ENCODE measurements around the gene IGSF21.

- TF ChIP-seq CTCF (IDR thresholded peaks at IDR 0.05; ENCODE audit: insufficient read depth, low read length), result no peak
- TF ChIP-seq POLR2AphosphoS5 (IDR thresholded peaks at IDR 0.05; ENCODE audit: low read depth), result no peak
- TF ChIP-seq REST (IDR thresholded peaks at IDR 0.05; ENCODE audit: insufficient replicate concordance, low read depth), result no peak
- TF ChIP-seq GABPA (IDR thresholded peaks at IDR 0.05; ENCODE audit: low read depth), result no peak
- no peak for TF ChIP-seq SPI1 (IDR thresholded peaks at IDR 0.05; ENCODE audit: borderline replicate concordance, low read depth)
Measured at GRCh38 chr1:18128298-18128697, 20.7 kb downstream of the IGSF21 start.
